PC-9 (cell line): ENCODE results near the gene MAGI1. TPM values are rescaled to one million over a fixed set of nuclear protein-coding genes. Genes with fewer than 3 reads are reported as not detected.

ENCODE experiments used
- BruUV-seq: library from RNA; stranded (reverse); fragments of 400-500 nt; replicated peaks from 2 replicates; lab custom pipeline; 2021; lab: Mats Ljungman, UMichigan
- CTCF ChIA-PET: fragments of 300-600 bp; sonication (Branson Sonifier 250); formaldehyde crosslinking; loops from one replicate; lab custom pipeline; 2022; ENCODE audit warnings: antibody characterized with exemption; lab: Charles Lee
- POLR2A ChIA-PET: fragments of 300-600 bp; sonication (Branson Sonifier 250); formaldehyde crosslinking; loops from one replicate; lab custom pipeline; 2022; ENCODE audit warnings: antibody characterized with exemption; ENCODE audit not compliant: unreplicated experiment; lab: Charles Lee
- DNase-seq, 2 experiments: peaks; one replicate each; pipeline versions ENCODE4 v3.0.0 to v3.0.0-alpha.2; 2015 to 2022; ENCODE audit warnings: mixed read lengths in 1 of 2
- H2AFZ ChIP-seq: fragments of 200-600 bp; sonication (generic); 2 replicates; pipeline ENCODE4 v1.8.1; 2017; ENCODE audit warnings: antibody characterized with exemption
- H3F3A ChIP-seq: fragments of 200-600 bp; sonication (generic); 2 replicates; pipeline ENCODE4 v1.8.1; 2017; ENCODE audit warnings: antibody characterized with exemption, mild to moderate bottlenecking, low read depth; ENCODE audit not compliant: insufficient read depth
- H3K27ac ChIP-seq: fragments of 200-600 bp; sonication (generic); 2 replicates; pipeline ENCODE4 v1.6.1; 2016; ENCODE audit warnings: mixed run types
- H3K27me3 ChIP-seq: fragments of 200-600 bp; sonication (generic); 2 replicates; pipeline ENCODE4 v1.6.1; 2016; ENCODE audit warnings: low read depth, mixed run types; ENCODE audit not compliant: insufficient read depth
- H3K36me3 ChIP-seq: fragments of 200-600 bp; sonication (generic); 2 replicates; pipeline ENCODE4 v1.6.1; 2016; ENCODE audit warnings: low read depth, mixed run types
- H3K4me1 ChIP-seq: fragments of 200-600 bp; sonication (generic); replicated peaks from 2 replicates; pipeline ENCODE4 v1.6.1; 2016; ENCODE audit warnings: mixed run types; ENCODE audit not compliant: insufficient read depth
- H3K4me2 ChIP-seq: fragments of 200-600 bp; sonication (generic); 2 replicates; pipeline ENCODE4 v1.6.1; 2017; ENCODE audit warnings: mixed run types
- H3K4me3 ChIP-seq: fragments of 200-600 bp; sonication (generic); 2 replicates; pipeline ENCODE4 v1.6.1; 2016; ENCODE audit warnings: mixed run types
- H3K79me2 ChIP-seq: fragments of 200-600 bp; sonication (generic); 2 replicates; pipeline ENCODE4 v1.6.1; 2017; ENCODE audit warnings: low read depth, mixed run types
- H3K9me2 ChIP-seq: fragments of 200-600 bp; sonication (generic); 2 replicates; pipeline ENCODE4 v1.8.1; 2017; ENCODE audit warnings: mild to moderate bottlenecking; ENCODE audit not compliant: insufficient read depth
- H3K9me3 ChIP-seq: fragments of 200-600 bp; sonication (generic); 2 replicates; pipeline ENCODE4 v1.8.1; 2016; ENCODE audit warnings: low read depth; ENCODE audit not compliant: insufficient read depth
- H4K20me1 ChIP-seq: fragments of 200-600 bp; sonication (generic); 2 replicates; pipeline ENCODE4 v1.8.1; 2017; ENCODE audit not compliant: insufficient read depth
- CTCF ChIP-seq: fragments of 200-600 bp; sonication (generic); conservative IDR thresholded peaks from 2 replicates; pipeline ENCODE4 v1.6.1; 2017; ENCODE audit warnings: mixed run types, antibody characterized with exemption, mild to moderate bottlenecking, moderate library complexity
- EZH2 ChIP-seq: fragments of 200-600 bp; sonication (generic); IDR thresholded peaks from 2 replicates; pipeline ENCODE4 v1.8.0; 2017; ENCODE audit warnings: antibody characterized with exemption, low read depth
- intact Hi-C: fragments of 100-400 bp; cut with micrococcal nuclease; formaldehyde crosslinking; loops from one replicate; pipeline ENCODE4 v1.10.0; 2022; ENCODE audit not compliant: unreplicated experiment
- total RNA-seq: library from RNA; stranded (reverse); gene quantifications from 2 replicates; pipeline ENCODE4 v1.2.3, GENCODE V29; 2021

The MAGI1 gene
- total RNA-seq, 1 experiment from 2014 or later = 23.3 TPM

- CTCF ChIA-PET = no interaction called here
- H3K36me3 ChIP-seq = no peaks in the 10 kb centered on the region
- no peaks in the 10 kb centered on the region for H3K4me1 ChIP-seq
- no peak overlapping the region for H3K27ac ChIP-seq
- POLR2A ChIA-PET = no interaction called here
- H3K9me2 ChIP-seq = no peaks in the 10 kb centered on the region
- H4K20me1 ChIP-seq = no peaks in the 10 kb centered on the region
- H3K4me3 ChIP-seq = no peak overlapping the region
- H3K4me2 ChIP-seq = no peak overlapping the region
- DNase-seq = no peak
- no peak overlapping the region for H2AFZ ChIP-seq
- no peaks in the 10 kb centered on the region for H3K9me3 ChIP-seq
- H3K79me2 ChIP-seq = no peaks in the 10 kb centered on the region
- H3K27me3 ChIP-seq = no peaks in the 10 kb centered on the region
- no peaks in the 10 kb centered on the region for H3F3A ChIP-seq
- TF ChIP-seq EZH2 (no peak), CTCF (no peak)
- no TSS peak for BruUV-seq
- intact Hi-C loops = loop anchor here (5.0 kb wide), 1 partner anchor 658 kb away; the partner anchor contains the start of gene ADAMTS9
Observed at GRCh38 chr3:65344846-65345245, 693.9 kb downstream of the MAGI1 start.

GRCh38 chr3:65344444-65344843 is 694.3 kb downstream of the MAGI1 start:
- no peak overlapping the region for H3K4me3 ChIP-seq
- H3K27ac ChIP-seq = no peak overlapping the region
- no peak for DNase-seq
- no peak overlapping the region for H3K4me2 ChIP-seq
- no peaks in the 10 kb centered on the region for H3K27me3 ChIP-seq
- H2AFZ ChIP-seq = no peak overlapping the region
- no peaks in the 10 kb centered on the region for H3K9me3 ChIP-seq
- no peaks in the 10 kb centered on the region for H3F3A ChIP-seq
- H3K4me1 ChIP-seq = no peaks in the 10 kb centered on the region
- intact Hi-C loops = loop anchor here (5.0 kb wide), 1 partner anchor 657 kb away; the partner anchor contains the start of gene ADAMTS9
- POLR2A ChIA-PET = no interaction called here
- no TSS peak for BruUV-seq
- no peaks in the 10 kb centered on the region for H3K9me2 ChIP-seq
- TF ChIP-seq EZH2 = no peak
- no peak for TF ChIP-seq CTCF
- no peaks in the 10 kb centered on the region for H3K36me3 ChIP-seq
- H3K79me2 ChIP-seq = no peaks in the 10 kb centered on the region
- CTCF ChIA-PET = no interaction called here
- H4K20me1 ChIP-seq = no peaks in the 10 kb centered on the region

GRCh38 chr3:65343736-65344135 is 695.0 kb downstream of the MAGI1 start:
- Histone ChIP-seq H3F3A (no peaks in the 10 kb centered on the region), H3K9me2 (no peaks in the 10 kb centered on the region), H2AFZ (no peak overlapping the region), H4K20me1 (no peaks in the 10 kb centered on the region), H3K79me2 (no peaks in the 10 kb centered on the region), H3K4me3 (no peak overlapping the region), H3K4me1 (no peaks in the 10 kb centered on the region), H3K4me2 (no peak overlapping the region), H3K27ac (no peak overlapping the region), H3K9me3 (no peaks in the 10 kb centered on the region), H3K27me3 (no peaks in the 10 kb centered on the region), H3K36me3 (no peaks in the 10 kb centered on the region)
- ChIA-PET POLR2A (no interaction called here), CTCF (no interaction called here)
- no TSS peak for BruUV-seq
- intact Hi-C loops = loop anchor here (5.0 kb wide), 1 partner anchor 656 kb away; the partner anchor contains the start of gene ADAMTS9
- no peak for DNase-seq
- TF ChIP-seq CTCF (no peak), EZH2 (no peak)
